IPS DF 6.9 (cell line): ENCODE results near the gene ZMIZ1.

Experiments
- DNase-seq: peaks from one replicate; pipeline ENCODE4 v3.0.0-alpha.2; 2013; ENCODE audit warnings: low read depth, low spot score
- H3K27ac ChIP-seq: one replicate; pipeline ENCODE4 v1.5.1; 2013; ENCODE audit warnings: low read length, control low read depth
- H3K27me3 ChIP-seq: 2 replicates; pipeline ENCODE4 v1.6.1; 2013; ENCODE audit warnings: mild to moderate bottlenecking, low read length; ENCODE audit not compliant: control insufficient read depth, insufficient read depth
- H3K36me3 ChIP-seq: 2 replicates; pipeline ENCODE4 v1.6.1; 2013; ENCODE audit warnings: low read length; ENCODE audit not compliant: control insufficient read depth, insufficient read depth
- H3K4me1 ChIP-seq: 2 replicates; pipeline ENCODE4 v1.6.1; 2013; ENCODE audit warnings: low read length; ENCODE audit not compliant: control insufficient read depth, insufficient read depth
- H3K4me3 ChIP-seq: 2 replicates; pipeline ENCODE4 v1.5.1; 2013; ENCODE audit warnings: mild to moderate bottlenecking, low read length
- H3K9me3 ChIP-seq: 2 replicates; pipeline ENCODE4 v1.6.1; 2013; ENCODE audit warnings: low read length, inconsistent platforms; ENCODE audit not compliant: control insufficient read depth, insufficient read depth
- WGBS: extraction: QIAGEN DNeasy Blood & Tissue Kit; methylation state at CpG from one replicate; pipeline ENCODE4 v1.1.7; 2013; ENCODE audit warnings: mixed read lengths, missing lambda C conversion rate; ENCODE audit not compliant: insufficient read length, insufficient coverage; 5-methylcytosine and 5-hydroxymethylcytosine counted together

The ZMIZ1 gene

GRCh38 chr10:79094412-79095175 lies 25.8 kb downstream of the ZMIZ1 start:
- Histone ChIP-seq H3K27ac (no peak overlapping the region), H3K9me3 (no peaks in the 10 kb centered on the region), H3K4me1 (peaks cover 9% of the 10 kb centered on the region), H3K36me3 (no peaks in the 10 kb centered on the region; the same call in 1 of the 2 replicates), H3K27me3 (no peaks in the 10 kb centered on the region), H3K4me3 (no peak overlapping the region)
- WGBS: no CpG with 5 or more reads among the region's 12 CpGs
- DNase-seq: no peak

DNA sequence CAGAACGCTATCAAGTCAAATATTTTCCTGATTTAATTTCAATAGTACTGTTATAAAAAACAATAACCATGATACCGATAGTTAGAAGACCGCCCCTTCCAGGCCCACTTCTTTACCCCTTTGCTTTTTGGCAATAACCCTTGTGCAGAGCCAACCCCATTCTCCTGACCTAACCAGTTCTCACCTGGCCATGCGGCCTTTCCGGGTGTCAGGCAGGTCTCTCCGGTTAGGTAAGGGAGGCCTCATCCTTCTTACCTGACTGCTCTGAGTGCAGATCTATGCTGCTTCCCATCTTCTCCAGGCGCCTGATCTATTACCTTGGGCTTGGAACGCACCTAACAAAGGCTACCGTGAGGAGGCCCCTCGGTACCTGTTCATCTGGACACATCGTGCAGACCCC lies 26.6 kb downstream of the ZMIZ1 start:
- Histone ChIP-seq H3K27ac (no peak overlapping the region), H3K27me3 (no peaks in the 10 kb centered on the region), H3K36me3 (no peaks in the 10 kb centered on the region; the same call in 1 of the 2 replicates), H3K4me1 (peaks cover 9% of the 10 kb centered on the region), H3K4me3 (no peak overlapping the region), H3K9me3 (no peaks in the 10 kb centered on the region)
- DNase-seq: no peak
- WGBS: no CpG with 5 or more reads among the region's 11 CpGs

DNA sequence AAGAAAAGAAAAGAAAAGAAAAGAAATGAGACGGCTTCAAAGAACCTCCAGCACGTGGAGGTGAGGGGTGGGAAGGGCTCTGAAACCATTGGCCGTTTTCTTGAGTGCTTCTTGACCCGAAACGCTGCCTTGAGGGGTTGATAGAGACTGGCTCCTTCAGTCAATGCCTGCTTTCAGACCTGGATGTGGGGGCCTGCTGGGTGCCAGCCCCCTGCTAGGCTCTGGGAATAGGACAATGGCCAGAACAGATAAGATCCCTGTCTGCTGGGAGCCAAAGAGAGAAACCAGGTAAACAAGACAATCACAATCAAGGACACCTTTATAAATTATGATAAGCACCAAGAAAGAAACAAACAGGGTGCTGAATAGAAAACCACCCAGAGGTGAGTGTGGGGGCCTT lies 27.7 kb downstream of the ZMIZ1 start:
- H3K4me1 ChIP-seq: peaks cover 9% of the 10 kb centered on the region
- no CpG with 5 or more reads among the region's 5 CpGs for WGBS

GRCh38 chr10:79097021-79097872 lies 28.5 kb downstream of the ZMIZ1 start:
- H3K9me3 ChIP-seq: no peaks in the 10 kb centered on the region
- no peaks in the 10 kb centered on the region; the same call in 1 of the 2 replicates for H3K36me3 ChIP-seq
- WGBS: no CpG with 5 or more reads among the region's 11 CpGs
- H3K27me3 ChIP-seq: no peaks in the 10 kb centered on the region
- H3K4me3 ChIP-seq: no peak overlapping the region
- H3K4me1 ChIP-seq: peaks cover 13% of the 10 kb centered on the region
- no peak for DNase-seq
- H3K27ac ChIP-seq: no peak overlapping the region

More for the DNA sequence above, 27.7 kb downstream of the ZMIZ1 start:
- H3K36me3 ChIP-seq: no peaks in the 10 kb centered on the region; the same call in 1 of the 2 replicates
- H3K9me3 ChIP-seq: no peaks in the 10 kb centered on the region
- no peak for DNase-seq
- H3K4me3 ChIP-seq: no peak overlapping the region
- no peaks in the 10 kb centered on the region for H3K27me3 ChIP-seq
- H3K27ac ChIP-seq: no peak overlapping the region

DNA sequence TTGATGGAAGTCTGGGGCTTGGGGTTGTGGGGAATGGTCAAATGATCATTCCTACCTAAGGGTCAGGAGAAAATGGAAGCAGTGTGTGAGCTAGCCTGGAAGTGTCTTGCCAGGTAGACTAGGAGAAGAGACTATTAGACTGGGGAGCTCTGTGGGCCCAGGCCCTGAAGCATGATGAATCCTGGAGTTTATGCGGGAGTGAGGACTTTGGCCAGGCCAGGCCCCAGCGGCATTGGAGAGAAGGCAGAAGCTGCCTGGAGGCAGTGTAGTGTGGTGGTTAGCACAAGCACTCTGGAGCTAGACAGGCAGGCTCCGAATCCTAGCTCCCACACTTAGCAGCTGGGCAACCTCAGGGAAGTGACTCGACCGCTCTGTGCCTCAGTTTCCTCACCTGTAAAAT lies 29.3 kb downstream of the ZMIZ1 start:
- H3K4me1 ChIP-seq: peaks cover 13% of the 10 kb centered on the region
- no peak for DNase-seq
- H3K36me3 ChIP-seq: no peaks in the 10 kb centered on the region; the same call in 1 of the 2 replicates
- WGBS: no CpG with 5 or more reads among the region's 5 CpGs
- no peak overlapping the region for H3K27ac ChIP-seq
- no peak overlapping the region for H3K4me3 ChIP-seq
- H3K27me3 ChIP-seq: no peaks in the 10 kb centered on the region
- no peaks in the 10 kb centered on the region for H3K9me3 ChIP-seq

- no peaks in the 10 kb centered on the region for H3K27me3 ChIP-seq
- DNase-seq: no peak
- peaks cover 13% of the 10 kb centered on the region for H3K4me1 ChIP-seq
- H3K9me3 ChIP-seq: no peaks in the 10 kb centered on the region
- no peaks in the 10 kb centered on the region; the same call in 1 of the 2 replicates for H3K36me3 ChIP-seq
- H3K27ac ChIP-seq: no peak overlapping the region
- H3K4me3 ChIP-seq: no peak overlapping the region
- WGBS: no CpG with 5 or more reads among the region's 10 CpGs
Observed at GRCh38 chr10:79098596-79099015, 29.8 kb downstream of the ZMIZ1 start.

- no CpG with 5 or more reads among the region's 2 CpGs for WGBS
- H3K36me3 ChIP-seq: no peaks in the 10 kb centered on the region
- peaks cover 10% of the 10 kb centered on the region for H3K4me1 ChIP-seq
- no peaks in the 10 kb centered on the region for H3K9me3 ChIP-seq
- H3K4me3 ChIP-seq: no peak overlapping the region
- DNase-seq: no peak
- no peak overlapping the region for H3K27ac ChIP-seq
- H3K27me3 ChIP-seq: no peaks in the 10 kb centered on the region
Observed at GRCh38 chr10:79099898-79100448, 31.2 kb downstream of the ZMIZ1 start.

DNA sequence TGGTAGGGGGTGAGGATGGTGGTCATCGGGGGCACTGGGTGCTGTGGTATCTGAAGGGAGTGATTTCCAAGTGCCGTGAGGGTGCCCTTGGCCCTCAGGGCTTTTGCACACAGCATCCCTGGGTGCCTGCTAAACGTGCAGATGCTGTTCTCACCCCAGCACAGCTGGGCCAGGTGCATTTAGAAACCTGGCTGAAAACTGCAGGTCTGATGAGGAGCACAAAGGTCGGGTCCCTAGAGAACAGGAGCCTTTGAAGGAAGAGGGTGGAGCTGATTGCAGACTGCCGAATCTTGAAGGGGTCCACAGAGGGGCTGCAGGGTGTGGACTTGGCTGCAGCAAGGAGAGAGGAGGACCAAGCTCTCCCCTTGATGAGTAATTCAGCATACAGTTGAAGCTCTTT lies 32.0 kb downstream of the ZMIZ1 start:
- DNase-seq: no peak
- peaks cover 13% of the 10 kb centered on the region for H3K4me1 ChIP-seq
- H3K4me3 ChIP-seq: no peak overlapping the region
- WGBS: no CpG with 5 or more reads among the region's 5 CpGs
- H3K27ac ChIP-seq: no peak overlapping the region
- H3K36me3 ChIP-seq: no peaks in the 10 kb centered on the region
- no peaks in the 10 kb centered on the region for H3K9me3 ChIP-seq
- no peaks in the 10 kb centered on the region for H3K27me3 ChIP-seq

DNA sequence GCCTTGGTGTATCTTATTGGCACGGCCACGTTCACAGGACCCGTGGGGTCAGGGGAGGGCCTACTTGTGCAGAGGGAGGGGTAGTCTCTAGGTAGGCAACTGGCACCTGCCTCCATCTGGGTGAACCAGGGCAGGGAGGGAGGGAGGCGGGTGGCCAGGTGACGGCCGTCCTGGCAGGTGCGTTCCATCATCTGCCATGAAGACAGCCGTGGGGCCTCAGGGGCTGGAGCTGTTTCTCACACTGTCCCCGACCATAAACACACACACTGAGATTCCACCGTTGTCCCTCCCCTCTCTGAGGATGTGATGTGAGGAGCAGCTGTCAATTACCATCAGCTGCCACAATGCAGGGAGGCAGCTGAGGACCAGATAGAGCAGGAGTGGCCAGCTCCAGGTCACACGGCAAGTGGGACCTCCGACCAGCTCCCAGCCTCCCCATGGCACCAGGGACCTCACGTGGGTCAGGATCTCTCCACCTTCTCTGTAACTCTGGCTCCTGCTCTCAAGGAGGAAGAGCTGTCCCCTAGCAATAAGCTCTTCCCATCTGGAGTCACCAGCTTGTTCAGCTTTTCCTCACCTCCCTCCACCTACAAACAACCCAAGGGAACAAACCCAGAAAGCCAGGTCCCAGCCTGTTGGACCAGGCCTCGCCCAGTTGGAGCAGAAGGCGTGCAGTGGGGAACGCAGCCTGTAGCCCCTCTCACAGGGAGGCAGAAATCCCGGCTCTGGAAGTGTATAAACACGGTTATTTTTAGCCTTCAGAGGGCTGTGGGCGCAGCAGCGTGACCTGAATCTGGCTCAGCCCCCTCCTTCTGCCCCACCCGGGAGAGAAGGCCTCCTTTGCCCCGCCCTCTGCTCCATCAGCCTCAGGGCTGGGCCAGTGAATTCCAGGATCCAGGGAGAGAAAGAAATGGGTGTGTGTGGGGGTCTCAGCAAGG lies 33.1 kb downstream of the ZMIZ1 start:
- no peak for DNase-seq
- Histone ChIP-seq H3K27me3 (no peaks in the 10 kb centered on the region), H3K4me1 (peaks cover 14% of the 10 kb centered on the region), H3K9me3 (no peaks in the 10 kb centered on the region), H3K36me3 (no peaks in the 10 kb centered on the region), H3K4me3 (no peak overlapping the region), H3K27ac (no peak overlapping the region)
- no CpG with 5 or more reads among the region's 22 CpGs for WGBS
